Fibroblast of pulmonary artery (primary cell): ENCODE results near the gene COL10A1.

Experiments
- DNase-seq: peaks from one replicate; pipeline ENCODE4 v3.0.0-alpha.2; 2010; ENCODE audit warnings: low read depth
- H3K4me3 ChIP-seq: replicated peaks from 2 replicates; pipeline ENCODE4 v1.5.1; 2011; ENCODE audit warnings: low read depth, mild to moderate bottlenecking, control low read depth, low read length, moderate library complexity
- TF ChIP-seq, protein P1 (sequence below): IDR thresholded peaks from 2 replicates; pipeline ENCODE4 v1.5.1; 2011; ENCODE audit warnings: mild to moderate bottlenecking, control low read depth, low read length, inconsistent platforms; ENCODE audit errors: missing control alignments

COL10A1 gene

DNA sequence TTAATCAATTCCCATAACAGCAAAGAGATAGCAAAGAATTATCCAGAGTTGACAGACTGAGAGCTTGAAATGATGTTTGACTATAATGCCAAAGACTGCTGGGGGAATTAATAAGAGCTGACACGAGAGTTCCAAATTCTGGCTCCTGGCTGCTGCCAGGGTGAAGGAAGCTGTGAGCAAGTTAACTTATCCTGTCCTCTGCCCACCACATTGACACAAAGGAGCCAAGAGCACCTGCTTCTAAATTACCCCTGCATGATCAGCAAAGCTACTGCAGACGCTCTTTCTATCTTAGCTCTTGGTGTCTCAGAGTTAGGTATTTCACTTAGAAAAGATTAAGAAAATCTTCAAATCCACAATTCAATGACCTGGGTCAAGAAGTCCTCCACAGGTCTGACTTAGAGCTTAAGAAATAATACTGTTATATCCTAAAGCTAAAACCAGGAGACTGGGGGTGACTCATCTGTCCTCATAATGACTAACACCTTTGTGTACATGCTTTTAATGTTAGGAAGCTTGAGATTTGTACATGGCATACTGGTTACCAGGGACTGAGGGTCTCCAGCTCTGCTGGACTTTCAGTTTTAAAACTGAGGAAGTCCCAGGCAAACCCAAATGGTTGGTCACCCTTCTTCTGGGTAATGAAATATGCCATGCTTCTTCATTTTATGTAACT is 52.0 kb downstream of the COL10A1 start:
- peak; percentile 18 for DNase-seq
- no peak overlapping the region for H3K4me3 ChIP-seq
- TF ChIP-seq, protein P1, sequence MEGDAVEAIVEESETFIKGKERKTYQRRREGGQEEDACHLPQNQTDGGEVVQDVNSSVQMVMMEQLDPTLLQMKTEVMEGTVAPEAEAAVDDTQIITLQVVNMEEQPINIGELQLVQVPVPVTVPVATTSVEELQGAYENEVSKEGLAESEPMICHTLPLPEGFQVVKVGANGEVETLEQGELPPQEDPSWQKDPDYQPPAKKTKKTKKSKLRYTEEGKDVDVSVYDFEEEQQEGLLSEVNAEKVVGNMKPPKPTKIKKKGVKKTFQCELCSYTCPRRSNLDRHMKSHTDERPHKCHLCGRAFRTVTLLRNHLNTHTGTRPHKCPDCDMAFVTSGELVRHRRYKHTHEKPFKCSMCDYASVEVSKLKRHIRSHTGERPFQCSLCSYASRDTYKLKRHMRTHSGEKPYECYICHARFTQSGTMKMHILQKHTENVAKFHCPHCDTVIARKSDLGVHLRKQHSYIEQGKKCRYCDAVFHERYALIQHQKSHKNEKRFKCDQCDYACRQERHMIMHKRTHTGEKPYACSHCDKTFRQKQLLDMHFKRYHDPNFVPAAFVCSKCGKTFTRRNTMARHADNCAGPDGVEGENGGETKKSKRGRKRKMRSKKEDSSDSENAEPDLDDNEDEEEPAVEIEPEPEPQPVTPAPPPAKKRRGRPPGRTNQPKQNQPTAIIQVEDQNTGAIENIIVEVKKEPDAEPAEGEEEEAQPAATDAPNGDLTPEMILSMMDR = no peak

DNA sequence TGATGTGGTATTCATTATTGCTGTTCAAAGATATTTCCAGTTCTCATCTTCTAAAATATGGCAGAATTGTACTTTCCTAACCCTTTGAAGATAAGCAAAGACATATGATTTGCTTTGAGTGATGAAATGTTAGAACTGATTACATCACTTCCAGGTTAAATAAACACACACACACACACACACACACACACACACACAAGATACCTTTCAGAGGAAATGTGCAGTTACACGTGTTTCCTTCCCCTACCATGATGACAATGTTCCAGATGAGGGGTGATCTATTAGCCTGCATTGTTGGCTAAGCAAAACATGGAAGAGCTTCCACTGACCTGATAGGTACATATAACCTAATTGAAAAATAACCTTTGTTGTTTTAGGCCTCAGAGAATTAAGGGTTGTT is 53.6 kb downstream of the COL10A1 start:
- DNase-seq = no peak
- H3K4me3 ChIP-seq = no peak overlapping the region
- TF ChIP-seq, protein P1 = no peak

DNA sequence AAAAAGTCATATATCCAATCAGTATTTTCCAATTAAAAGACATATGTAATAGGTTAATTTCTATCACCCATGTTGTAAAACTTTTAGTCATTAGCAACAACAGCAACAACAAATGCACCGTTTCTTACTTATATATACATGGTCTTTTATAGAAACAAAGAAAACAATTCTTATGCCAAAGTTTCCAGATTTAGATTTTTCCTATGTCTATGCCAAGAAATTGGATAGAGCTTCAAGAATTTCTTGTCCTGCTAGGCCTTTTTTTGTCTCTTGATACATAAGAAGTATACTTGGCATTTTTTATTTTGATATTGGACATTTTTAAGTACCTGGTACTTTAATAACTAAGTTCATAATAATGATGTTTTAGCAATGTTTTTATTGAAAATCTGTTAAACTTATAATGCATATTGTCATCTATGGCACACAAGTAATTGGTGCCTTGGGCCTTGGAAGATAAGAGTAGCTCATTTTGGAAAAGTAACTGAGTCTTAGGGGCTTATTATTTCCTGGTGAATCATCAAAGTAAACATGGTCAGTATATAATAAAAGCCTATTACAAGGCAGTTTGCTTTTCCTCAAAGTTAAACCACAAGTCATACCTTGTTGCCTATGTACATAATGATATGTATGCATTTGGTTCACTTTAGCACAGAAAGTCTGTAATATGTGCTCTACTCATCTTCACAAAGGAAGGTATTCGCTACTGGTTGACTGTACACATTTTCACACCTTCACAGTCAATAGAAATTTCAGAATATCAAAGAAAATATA is 55.1 kb downstream of the COL10A1 start:
- no peak overlapping the region for H3K4me3 ChIP-seq
- TF ChIP-seq, protein P1 = no peak
- DNase-seq = no peak

DNA sequence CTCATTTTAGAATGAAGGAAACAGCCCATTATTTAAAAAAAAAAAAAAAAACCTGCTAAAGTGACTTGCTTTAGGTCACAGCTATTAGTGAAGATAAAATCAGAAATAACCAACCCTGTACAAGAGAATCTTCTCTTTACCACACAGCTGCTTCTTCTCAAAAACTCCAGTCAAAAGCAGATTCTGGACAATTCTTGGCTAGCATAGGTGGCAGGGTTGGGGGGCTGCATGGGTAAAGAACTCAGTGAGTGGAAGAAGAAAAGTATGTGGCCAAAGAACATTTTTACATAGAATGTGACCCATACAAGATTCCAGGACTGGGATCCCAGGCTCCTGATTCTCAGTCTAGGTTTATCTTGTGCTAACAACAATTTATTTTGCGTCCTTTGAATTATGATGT is 55.8 kb downstream of the COL10A1 start:
- no peak for DNase-seq
- H3K4me3 ChIP-seq = no peak overlapping the region
- TF ChIP-seq, protein P1 = no peak
